HepG2 (cell line): Measurements from ENCODE around the gene CTDNEP1. TPM values are rescaled to one million over a fixed set of nuclear protein-coding genes. Genes with fewer than 3 reads are reported as not detected.

Source experiments
- ATF2 ChIP-seq: sonication (generic); formaldehyde crosslinking; IDR thresholded peaks from 2 replicates; pipeline ENCODE4 v1.4.0; 2020; ENCODE audit warnings: missing genetic modification reagents
- CHCHD3 ChIP-seq: sonication (generic); formaldehyde crosslinking; IDR thresholded peaks from 2 replicates; pipeline ENCODE4 v1.8.0; 2022; ENCODE audit warnings: mild to moderate bottlenecking, missing genetic modification reagents, moderate library complexity
- HOXA3 ChIP-seq: sonication (generic); formaldehyde crosslinking; IDR thresholded peaks from 2 replicates; pipeline ENCODE4 v1.5.0; 2020; ENCODE audit warnings: missing genetic modification reagents
- KDM6A ChIP-seq: IDR thresholded peaks from 2 replicates; pipeline ENCODE4 v1.6.1; 2016; ENCODE audit warnings: low read depth
- MAFK ChIP-seq, 2 experiments: IDR thresholded peaks in 1 of 2; conservative IDR thresholded peaks in 1 of 2; 2 replicates each; pipeline ENCODE4 v1.6.1; 2011; ENCODE audit warnings: improper control_type of control experiment in 2 of 2, low read length in 2 of 2
- MBNL3 ChIP-seq: fragments of 250-450 bp; sonication (Bioruptor Pico); conservative IDR thresholded peaks from 2 replicates; pipeline ENCODE4 v1.8.0; 2022; ENCODE audit warnings: mild to moderate bottlenecking, inconsistent platforms
- MXD4 ChIP-seq: IDR thresholded peaks from 2 replicates; pipeline ENCODE4 v1.6.1; 2016; ENCODE audit warnings: mild to moderate bottlenecking, missing biosample characterization, missing genetic modification reagents
- REPIN1 ChIP-seq: sonication (generic); formaldehyde crosslinking; IDR thresholded peaks from 2 replicates; pipeline ENCODE4 v1.8.0; 2022; ENCODE audit warnings: missing genetic modification reagents, low read depth, mild to moderate bottlenecking, borderline replicate concordance
- RORA ChIP-seq: sonication (generic); formaldehyde crosslinking; IDR thresholded peaks from 2 replicates; pipeline ENCODE4 v1.5.0; 2020; ENCODE audit warnings: mild to moderate bottlenecking, missing genetic modification reagents, moderate library complexity
- SALL2 ChIP-seq: sonication (generic); formaldehyde crosslinking; IDR thresholded peaks from 2 replicates; pipeline ENCODE4 v1.8.1; 2023; ENCODE audit warnings: mild to moderate bottlenecking, missing genetic modification reagents, inconsistent platforms
- SPEN ChIP-seq: sonication (generic); formaldehyde crosslinking; IDR thresholded peaks from 2 replicates; pipeline ENCODE4 v1.5.1; 2020; ENCODE audit warnings: low read depth, mild to moderate bottlenecking, missing genetic modification reagents
- ZBTB4 ChIP-seq: sonication (generic); formaldehyde crosslinking; IDR thresholded peaks from 2 replicates; pipeline ENCODE4 v1.4.0; 2020; ENCODE audit warnings: missing genetic modification reagents, mild to moderate bottlenecking, borderline replicate concordance
- ZIK1 ChIP-seq: sonication (generic); formaldehyde crosslinking; IDR thresholded peaks from 2 replicates; pipeline ENCODE4 v1.5.0; 2020; ENCODE audit warnings: mild to moderate bottlenecking, low read depth, missing genetic modification reagents, borderline replicate concordance
- ZNF263 ChIP-seq: sonication (generic); formaldehyde crosslinking; IDR thresholded peaks from 2 replicates; pipeline ENCODE4 v1.4.0; 2020; ENCODE audit warnings: missing genetic modification reagents
- ZNF672 ChIP-seq: sonication (generic); formaldehyde crosslinking; IDR thresholded peaks from 2 replicates; pipeline ENCODE4 v1.8.1; 2022; ENCODE audit warnings: missing genetic modification reagents
- ZNF709 ChIP-seq: sonication (generic); formaldehyde crosslinking; IDR thresholded peaks from 2 replicates; pipeline ENCODE4 v1.5.0; 2020; ENCODE audit warnings: mild to moderate bottlenecking, missing genetic modification reagents
- ZNF761 ChIP-seq: sonication (generic); formaldehyde crosslinking; conservative IDR thresholded peaks from 2 replicates; pipeline ENCODE4 v1.4.0; 2020; ENCODE audit warnings: mild to moderate bottlenecking, missing genetic modification reagents
- ZNF83 ChIP-seq: sonication (generic); formaldehyde crosslinking; IDR thresholded peaks from 2 replicates; pipeline ENCODE4 v1.4.0; 2020; ENCODE audit warnings: missing genetic modification reagents, mild to moderate bottlenecking, borderline replicate concordance
- polyA plus RNA-seq, 8 experiments: library from polyadenylated mRNA; depleted of rRNA in 3 of 8; stranded (reverse) in 7 of 8; unstranded in 1 of 8; fragments of >200 nt; fragmentation: Illumina TruSeq in 4 of 8; extraction: Trizol in 4 of 8; gene quantifications; 2 replicates each; pipeline versions ENCODE4 v1.2.1 to v1.2.3, GENCODE V29; 2011 to 2016; ENCODE audit warnings: low read depth in 4 of 8, missing spikeins in 1 of 8, mixed read lengths in 1 of 8; ENCODE audit not compliant: insufficient read depth in 1 of 8
- total RNA-seq, 5 experiments: library from RNA; depleted of rRNA; stranded (reverse); fragments of >200 nt; fragmentation: Illumina TruSeq; extraction: Trizol; gene quantifications; 2 replicates each; pipeline ENCODE4 v1.2.3, GENCODE V29; 2016; ENCODE audit warnings: low read depth in 1 of 5
- TF ChIP-seq, protein P1 (sequence below): sonication (generic); formaldehyde crosslinking; IDR thresholded peaks from 2 replicates; pipeline ENCODE4 v1.4.0; 2020; ENCODE audit warnings: missing genetic modification reagents, borderline replicate concordance
- TF ChIP-seq, protein P2 (sequence below): sonication (generic); formaldehyde crosslinking; IDR thresholded peaks from 2 replicates; pipeline ENCODE4 v1.5.1; 2020; ENCODE audit warnings: missing genetic modification reagents, mild to moderate bottlenecking, borderline replicate concordance

Gene CTDNEP1
- total and polyA plus RNA-seq, 2 of the 13 experiments (the other 11 are each of a cell fraction or from before 2014, with no cell fraction given), result 19.8 to 118 TPM

DNA sequence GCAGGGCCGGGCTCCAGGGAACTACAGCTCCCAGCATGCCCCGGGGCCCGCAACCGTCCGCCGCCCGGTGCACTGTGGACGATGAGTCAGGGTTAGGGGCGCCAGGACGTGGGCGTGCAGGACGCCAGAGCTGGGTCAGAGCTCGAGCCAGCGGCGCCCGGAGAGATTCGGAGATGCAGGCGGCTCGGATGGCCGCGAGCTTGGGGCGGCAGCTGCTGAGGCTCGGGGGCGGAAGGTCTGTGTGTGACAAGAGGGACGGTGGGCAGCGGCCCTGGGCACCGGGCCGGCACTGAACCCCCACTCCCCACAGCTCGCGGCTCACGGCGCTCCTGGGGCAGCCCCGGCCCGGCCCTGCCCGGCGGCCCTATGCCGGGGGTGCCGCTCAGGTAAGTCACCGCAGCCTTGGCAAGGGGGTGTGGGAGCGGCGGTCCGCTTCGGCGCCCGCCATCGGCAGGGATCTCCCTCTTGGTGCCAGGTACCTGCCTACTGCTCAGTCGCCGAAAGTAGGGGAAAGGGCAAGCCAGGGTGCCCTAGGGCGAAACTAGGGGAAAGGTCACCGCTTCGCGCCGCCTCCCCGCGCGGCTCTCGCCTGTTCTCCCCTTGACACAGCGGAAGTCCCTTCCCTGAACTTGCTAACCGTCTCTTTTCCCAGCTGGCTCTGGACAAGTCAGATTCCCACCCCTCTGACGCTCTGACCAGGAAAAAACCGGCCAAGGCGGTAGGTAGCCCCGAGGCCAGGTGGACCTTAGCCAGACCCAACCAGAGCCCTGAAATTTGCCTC, 31.5 kb downstream of the CTDNEP1 start, which contains the start of the genes ACADVL and DLG4 (continued):
- TF ChIP-seq ZBTB4 (no peak), HOXA3 (CRISPR knock-in tag) (peak; percentile 16; the same call in 1 of the 2 replicates), RORA (CRISPR knock-in tag) (no peak), MBNL3 (CRISPR knock-in tag) (no peak), REPIN1 (0 out of 2 replicates have a peak, but pooled peaks have one; percentile 16), ATF2 (CRISPR knock-in tag) (peak; percentile 62), ZNF761 (CRISPR knock-in tag) (no peak; the same call in 1 of the 2 replicates), SALL2 (CRISPR knock-in tag) (peak; percentile 73; the same call in 1 of the 2 replicates), ZIK1 (CRISPR knock-in tag) (peak; percentile 66; the same call in 1 of the 2 replicates), SPEN (CRISPR knock-in tag) (peak; percentile 44), KDM6A (0 out of 2 replicates have a peak, but pooled peaks have one; percentile 36), ZNF672 (CRISPR knock-in tag) (no peak), ZNF709 (CRISPR knock-in tag) (0 out of 2 replicates have a peak, but pooled peaks have one; percentile 12), MAFK (conservative IDR thresholded peaks at IDR 0.05 in 1 of 2, IDR thresholded peaks at IDR 0.05 in 1 of 2; ENCODE audit: low read length in 2 of 2) (peak; percentile 2 to 15; a peak in 1 of 4 replicates), ZNF83 (CRISPR knock-in tag) (peak; percentile 24; the same call in 1 of the 2 replicates), ZNF263 (CRISPR knock-in tag) (peak; percentile 41), MXD4 (CRISPR knock-in tag) (peak; percentile 69), CHCHD3 (no peak)
- TF ChIP-seq, protein P1, sequence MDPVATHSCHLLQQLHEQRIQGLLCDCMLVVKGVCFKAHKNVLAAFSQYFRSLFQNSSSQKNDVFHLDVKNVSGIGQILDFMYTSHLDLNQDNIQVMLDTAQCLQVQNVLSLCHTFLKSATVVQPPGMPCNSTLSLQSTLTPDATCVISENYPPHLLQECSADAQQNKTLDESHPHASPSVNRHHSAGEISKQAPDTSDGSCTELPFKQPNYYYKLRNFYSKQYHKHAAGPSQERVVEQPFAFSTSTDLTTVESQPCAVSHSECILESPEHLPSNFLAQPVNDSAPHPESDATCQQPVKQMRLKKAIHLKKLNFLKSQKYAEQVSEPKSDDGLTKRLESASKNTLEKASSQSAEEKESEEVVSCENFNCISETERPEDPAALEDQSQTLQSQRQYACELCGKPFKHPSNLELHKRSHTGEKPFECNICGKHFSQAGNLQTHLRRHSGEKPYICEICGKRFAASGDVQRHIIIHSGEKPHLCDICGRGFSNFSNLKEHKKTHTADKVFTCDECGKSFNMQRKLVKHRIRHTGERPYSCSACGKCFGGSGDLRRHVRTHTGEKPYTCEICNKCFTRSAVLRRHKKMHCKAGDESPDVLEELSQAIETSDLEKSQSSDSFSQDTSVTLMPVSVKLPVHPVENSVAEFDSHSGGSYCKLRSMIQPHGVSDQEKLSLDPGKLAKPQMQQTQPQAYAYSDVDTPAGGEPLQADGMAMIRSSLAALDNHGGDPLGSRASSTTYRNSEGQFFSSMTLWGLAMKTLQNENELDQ (CRISPR knock-in tag), result no peak
- TF ChIP-seq, protein P2, sequence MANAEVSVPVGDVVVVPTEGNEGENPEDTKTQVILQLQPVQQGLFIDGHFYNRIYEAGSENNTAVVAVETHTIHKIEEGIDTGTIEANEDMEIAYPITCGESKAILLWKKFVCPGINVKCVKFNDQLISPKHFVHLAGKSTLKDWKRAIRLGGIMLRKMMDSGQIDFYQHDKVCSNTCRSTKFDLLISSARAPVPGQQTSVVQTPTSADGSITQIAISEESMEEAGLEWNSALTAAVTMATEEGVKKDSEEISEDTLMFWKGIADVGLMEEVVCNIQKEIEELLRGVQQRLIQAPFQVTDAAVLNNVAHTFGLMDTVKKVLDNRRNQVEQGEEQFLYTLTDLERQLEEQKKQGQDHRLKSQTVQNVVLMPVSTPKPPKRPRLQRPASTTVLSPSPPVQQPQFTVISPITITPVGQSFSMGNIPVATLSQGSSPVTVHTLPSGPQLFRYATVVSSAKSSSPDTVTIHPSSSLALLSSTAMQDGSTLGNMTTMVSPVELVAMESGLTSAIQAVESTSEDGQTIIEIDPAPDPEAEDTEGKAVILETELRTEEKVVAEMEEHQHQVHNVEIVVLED (CRISPR knock-in tag), result peak; percentile 95
